PFSK-1 (cell line): ENCODE measurements around the gene C5AR1.

ENCODE experiments used
- FOXP2 ChIP-seq: optimal IDR thresholded peaks from 2 replicates; pipeline ENCODE3; 2011; ENCODE audit warnings: borderline replicate concordance, control low read depth, inconsistent platforms; ENCODE audit not compliant: insufficient read depth; ENCODE audit errors: extremely low read length, extremely low read depth
- POLR2AphosphoS5 ChIP-seq: IDR thresholded peaks from 2 replicates; pipeline ENCODE4 v1.6.1; 2012; ENCODE audit warnings: low read depth, mild to moderate bottlenecking, control low read depth, low read length, moderate library complexity
- SIN3A ChIP-seq: IDR thresholded peaks from 2 replicates; pipeline ENCODE4 v1.6.1; 2012; ENCODE audit warnings: mild to moderate bottlenecking, low read length, moderate library complexity, borderline replicate concordance; ENCODE audit not compliant: insufficient read depth
- TAF1 ChIP-seq: IDR thresholded peaks from 2 replicates; pipeline ENCODE4 v1.6.1; 2012; ENCODE audit warnings: low read length, control low read depth, borderline replicate concordance; ENCODE audit not compliant: insufficient read depth
- TF ChIP-seq, protein P1 (sequence below), 2 experiments: IDR thresholded peaks; 2 replicates each; pipeline versions ENCODE4 v1.6.1 to v1.8.0; 2011 to 2012; ENCODE audit warnings: low read depth in 2 of 2, low read length in 2 of 2, control low read depth in 1 of 2, inconsistent platforms in 1 of 2, mild to moderate bottlenecking in 1 of 2, moderate library complexity in 1 of 2; ENCODE audit not compliant: insufficient read depth in 1 of 2

The C5AR1 gene

DNA sequence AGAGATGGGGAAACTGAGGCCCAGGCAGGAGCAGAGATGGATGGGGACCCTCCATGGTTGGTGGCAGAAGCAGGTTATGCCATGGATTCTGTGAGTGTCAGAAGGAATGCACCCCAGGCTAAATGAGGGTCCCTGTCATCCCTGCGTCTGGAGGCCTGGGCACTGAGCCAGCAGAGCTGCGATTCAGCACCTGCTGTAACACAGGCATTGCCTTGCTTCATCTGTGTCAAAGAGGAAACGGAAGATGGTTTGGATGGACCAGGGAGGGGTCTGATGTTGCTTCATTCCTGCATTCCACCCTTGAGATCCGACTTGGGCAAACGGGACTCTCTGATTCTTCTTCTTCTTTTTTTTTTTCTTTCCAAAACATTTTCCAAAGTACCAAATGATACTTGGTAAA lies 1.2 kb downstream of the C5AR1 start:
- peak; percentile 42 for TF ChIP-seq FOXP2
- no peak for TF ChIP-seq POLR2AphosphoS5

DNA sequence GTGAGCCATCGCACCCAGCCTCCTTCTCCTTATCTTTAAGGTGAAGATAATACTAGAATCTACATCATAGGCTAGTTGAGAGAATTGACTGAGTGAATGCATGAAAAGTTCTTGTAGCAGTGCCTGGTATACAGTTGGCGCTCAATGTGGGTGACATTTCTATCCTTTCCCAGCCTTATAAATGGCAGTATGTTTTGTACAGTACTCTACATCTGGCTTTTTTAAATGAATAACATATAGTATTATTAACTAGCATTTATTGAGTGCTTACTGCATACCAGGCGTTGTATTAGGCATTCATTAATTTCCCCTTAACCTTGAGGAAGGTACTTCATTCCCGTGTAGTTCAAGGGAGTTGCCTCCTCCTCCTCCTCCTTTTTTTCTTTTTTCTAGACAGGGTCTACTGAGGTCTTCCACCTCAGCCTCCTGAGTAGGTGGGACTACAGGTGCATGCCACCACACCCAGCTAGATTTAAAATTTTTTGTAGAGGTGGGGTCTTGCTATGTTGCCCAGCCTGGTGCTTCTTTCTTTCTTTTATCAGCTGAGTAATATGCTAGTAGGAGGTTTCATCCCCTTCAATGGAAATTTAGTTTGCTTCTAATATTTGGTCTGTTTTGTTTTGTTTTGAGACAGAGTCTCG lies 2.8 kb downstream of the C5AR1 start:
- TF ChIP-seq SIN3A (no peak), FOXP2 (no peak), TAF1 (no peak), POLR2AphosphoS5 (no peak)
- TF ChIP-seq, protein P1, sequence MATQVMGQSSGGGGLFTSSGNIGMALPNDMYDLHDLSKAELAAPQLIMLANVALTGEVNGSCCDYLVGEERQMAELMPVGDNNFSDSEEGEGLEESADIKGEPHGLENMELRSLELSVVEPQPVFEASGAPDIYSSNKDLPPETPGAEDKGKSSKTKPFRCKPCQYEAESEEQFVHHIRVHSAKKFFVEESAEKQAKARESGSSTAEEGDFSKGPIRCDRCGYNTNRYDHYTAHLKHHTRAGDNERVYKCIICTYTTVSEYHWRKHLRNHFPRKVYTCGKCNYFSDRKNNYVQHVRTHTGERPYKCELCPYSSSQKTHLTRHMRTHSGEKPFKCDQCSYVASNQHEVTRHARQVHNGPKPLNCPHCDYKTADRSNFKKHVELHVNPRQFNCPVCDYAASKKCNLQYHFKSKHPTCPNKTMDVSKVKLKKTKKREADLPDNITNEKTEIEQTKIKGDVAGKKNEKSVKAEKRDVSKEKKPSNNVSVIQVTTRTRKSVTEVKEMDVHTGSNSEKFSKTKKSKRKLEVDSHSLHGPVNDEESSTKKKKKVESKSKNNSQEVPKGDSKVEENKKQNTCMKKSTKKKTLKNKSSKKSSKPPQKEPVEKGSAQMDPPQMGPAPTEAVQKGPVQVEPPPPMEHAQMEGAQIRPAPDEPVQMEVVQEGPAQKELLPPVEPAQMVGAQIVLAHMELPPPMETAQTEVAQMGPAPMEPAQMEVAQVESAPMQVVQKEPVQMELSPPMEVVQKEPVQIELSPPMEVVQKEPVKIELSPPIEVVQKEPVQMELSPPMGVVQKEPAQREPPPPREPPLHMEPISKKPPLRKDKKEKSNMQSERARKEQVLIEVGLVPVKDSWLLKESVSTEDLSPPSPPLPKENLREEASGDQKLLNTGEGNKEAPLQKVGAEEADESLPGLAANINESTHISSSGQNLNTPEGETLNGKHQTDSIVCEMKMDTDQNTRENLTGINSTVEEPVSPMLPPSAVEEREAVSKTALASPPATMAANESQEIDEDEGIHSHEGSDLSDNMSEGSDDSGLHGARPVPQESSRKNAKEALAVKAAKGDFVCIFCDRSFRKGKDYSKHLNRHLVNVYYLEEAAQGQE (IDR thresholded peaks at IDR 0.05; ENCODE audit: insufficient read depth in 1 of 2, low read depth in 2 of 2, low read length in 2 of 2) = no peak

DNA sequence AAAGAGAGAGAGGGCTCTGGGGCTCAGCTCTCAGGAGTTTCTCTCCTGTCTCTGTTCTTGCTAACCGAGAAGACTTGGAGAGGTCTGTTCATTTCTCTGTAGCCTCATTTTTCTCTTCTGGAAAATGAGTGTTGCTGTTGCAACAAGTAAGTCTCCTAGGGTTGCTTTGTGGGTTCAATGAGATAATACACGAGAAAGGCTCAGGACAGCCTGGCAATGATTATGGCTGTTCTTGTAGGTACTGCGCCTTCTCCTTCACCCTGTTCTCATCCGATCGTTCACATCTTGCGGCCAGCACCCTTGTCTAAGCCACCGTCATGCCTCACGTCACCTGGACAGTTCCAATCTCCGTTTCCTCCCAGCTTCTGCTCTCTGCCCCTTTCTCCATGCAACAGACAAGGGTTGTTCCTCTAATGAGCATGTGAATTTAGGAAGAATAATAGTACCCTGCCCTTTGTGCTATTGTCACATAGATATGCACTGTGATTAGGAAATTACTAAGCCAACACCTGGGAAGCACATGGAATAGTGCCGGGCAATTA lies 4.2 kb downstream of the C5AR1 start:
- TF ChIP-seq SIN3A (no peak), TAF1 (no peak), POLR2AphosphoS5 (no peak), FOXP2 (no peak)
- TF ChIP-seq, protein P1 (IDR thresholded peaks at IDR 0.05; ENCODE audit: insufficient read depth in 1 of 2, low read depth in 2 of 2, low read length in 2 of 2) = no peak

DNA sequence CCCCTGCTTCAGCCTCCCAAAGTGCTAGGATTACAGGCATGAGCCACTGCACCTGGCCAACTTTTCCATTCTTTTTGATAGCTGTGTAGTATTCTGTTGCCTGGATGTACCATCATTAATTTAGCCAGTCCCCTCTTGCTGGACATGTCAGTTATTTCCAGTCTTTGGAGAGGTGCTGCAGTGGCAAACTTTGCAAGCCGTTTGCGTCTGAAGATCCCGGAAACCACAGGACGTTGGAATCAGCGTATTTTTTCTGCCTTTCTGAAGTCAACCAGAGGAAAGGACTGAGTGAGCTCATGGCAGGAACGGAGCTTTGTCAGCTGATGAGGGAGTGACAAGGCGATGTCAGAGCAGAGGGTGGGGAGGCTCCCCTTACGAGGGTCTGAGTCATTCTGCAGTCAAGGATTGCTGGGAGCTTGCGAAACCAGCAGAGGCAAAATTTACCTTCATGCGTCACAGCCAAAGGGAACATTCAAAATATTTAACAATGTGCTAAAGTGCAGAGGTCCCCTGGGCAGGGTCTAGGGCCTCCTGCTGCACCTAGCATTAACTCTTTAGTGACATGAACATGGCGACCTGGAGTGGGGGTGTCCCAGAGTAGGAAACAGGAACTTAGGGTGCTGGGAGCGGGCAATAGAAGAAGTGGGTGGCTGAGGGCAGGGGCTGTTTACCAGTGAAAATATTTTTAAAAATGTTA lies 5.6 kb downstream of the C5AR1 start:
- TF ChIP-seq, protein P1 (IDR thresholded peaks at IDR 0.05; ENCODE audit: insufficient read depth in 1 of 2, low read depth in 2 of 2, low read length in 2 of 2) = no peak
- TF ChIP-seq TAF1 (no peak), SIN3A (peak; percentile 73; the same call in 1 of the 2 replicates), FOXP2 (peak; percentile 38), POLR2AphosphoS5 (no peak)

DNA sequence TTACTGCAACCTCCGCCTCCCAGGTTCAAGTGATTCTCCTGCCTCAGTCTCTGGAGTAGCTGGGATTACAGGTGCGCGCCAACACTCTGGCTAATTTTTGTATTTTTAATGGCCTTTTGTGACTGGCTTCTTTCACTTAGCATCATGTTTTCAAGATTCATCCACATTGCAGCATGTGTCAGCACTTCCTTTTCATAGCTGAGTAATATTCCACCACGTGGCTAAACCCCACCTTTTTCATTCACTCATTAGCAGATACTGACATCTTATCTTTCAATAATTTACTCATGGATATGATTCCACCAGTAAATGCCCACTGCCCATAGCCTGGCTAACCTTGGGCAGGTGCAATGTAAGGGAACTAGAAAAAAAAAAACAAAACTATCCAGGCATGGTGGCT lies 6.9 kb downstream of the C5AR1 start:
- TF ChIP-seq TAF1 (no peak), SIN3A (no peak), POLR2AphosphoS5 (no peak), FOXP2 (no peak)
- TF ChIP-seq, protein P1 (IDR thresholded peaks at IDR 0.05; ENCODE audit: insufficient read depth in 1 of 2, low read depth in 2 of 2, low read length in 2 of 2) = no peak
